Measurements from ENCODE around the gene UMODL1.

GRCh38 chr21:42112857-42113256, 41.7 kb downstream of the UMODL1 start:
- TF ChIP-seq CTCF (tag by site-specific recombination; IDR thresholded peaks at IDR 0.05) (no peak), ZFP69B (tag by site-specific recombination; IDR thresholded peaks at IDR 0.05) (no peak), ZNF184 (tag by site-specific recombination; IDR thresholded peaks at IDR 0.05) (no peak), ZNF704 (tag by site-specific recombination; IDR thresholded peaks at IDR 0.05) (no peak), ZNF366 (tag by site-specific recombination; conservative IDR thresholded peaks at IDR 0.05) (no peak), FEZF1 (tag by site-specific recombination; IDR thresholded peaks at IDR 0.05) (no peak), KLF9 (tag by site-specific recombination; IDR thresholded peaks at IDR 0.05; ENCODE audit: low read depth) (no peak)

Measured in HEK293 (cell line).